GM18861 (cell line): ENCODE data around the gene BTN2A1.
"Not testable (repeated sequence)": the region's sequence is repeated elsewhere in the genome, so short reads cannot be mapped to it uniquely, and the experiment has no call there.

Source experiments
- ATAC-seq: cut with Tn5 transposase; IDR thresholded peaks from one replicate; pipeline ENCODE4 v1.9.1; 2021; ENCODE audit not compliant: unreplicated experiment

Gene BTN2A1

DNA sequence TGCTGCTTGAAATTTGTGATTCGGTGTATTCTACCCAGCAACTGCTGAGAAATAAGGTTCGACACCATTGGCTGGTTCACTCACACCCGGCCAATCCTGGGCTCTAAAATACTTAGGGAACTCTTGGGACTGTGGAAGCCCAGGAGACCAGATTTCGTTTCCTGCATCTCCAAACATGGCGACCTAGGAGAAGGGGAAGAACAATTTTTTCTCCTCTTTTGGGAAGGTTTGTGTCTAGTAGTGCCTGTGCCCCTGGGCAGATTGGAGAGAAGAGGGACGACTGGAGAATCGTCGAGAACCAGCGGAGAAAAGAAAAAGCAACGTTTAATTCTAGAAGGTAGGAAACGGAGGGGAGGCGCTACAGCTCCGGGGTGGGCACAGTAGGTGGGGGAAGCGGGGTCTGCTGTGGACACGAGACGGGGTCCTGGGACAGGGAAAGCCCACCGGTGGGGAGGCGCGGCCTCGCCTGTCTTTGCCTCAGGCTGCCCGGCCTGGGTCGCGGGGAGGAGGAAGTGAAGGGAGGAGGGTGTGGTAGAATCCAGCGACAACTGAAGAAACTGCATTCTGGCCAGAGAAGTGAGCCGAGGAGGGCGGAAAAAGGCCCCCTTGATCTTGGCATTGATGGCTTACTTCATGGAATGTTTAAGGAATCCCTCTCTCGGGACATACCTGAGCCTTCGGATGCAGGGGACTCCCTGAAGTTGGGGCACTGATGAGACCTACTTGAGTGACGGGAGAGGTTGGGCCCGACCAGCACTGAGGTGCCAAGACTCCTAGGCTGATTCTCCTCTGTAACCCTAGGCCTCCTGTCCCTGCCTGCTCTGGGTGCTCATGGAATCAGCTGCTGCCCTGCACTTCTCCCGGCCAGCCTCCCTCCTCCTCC, at the start of gene BTN2A1:
TSS of gene BTN2A1 (plus strand) at position 150 of the 883 bp plus-strand sequence. CDS start at position 832, 682 bp downstream.
- ATAC-seq: peak; percentile 93

DNA sequence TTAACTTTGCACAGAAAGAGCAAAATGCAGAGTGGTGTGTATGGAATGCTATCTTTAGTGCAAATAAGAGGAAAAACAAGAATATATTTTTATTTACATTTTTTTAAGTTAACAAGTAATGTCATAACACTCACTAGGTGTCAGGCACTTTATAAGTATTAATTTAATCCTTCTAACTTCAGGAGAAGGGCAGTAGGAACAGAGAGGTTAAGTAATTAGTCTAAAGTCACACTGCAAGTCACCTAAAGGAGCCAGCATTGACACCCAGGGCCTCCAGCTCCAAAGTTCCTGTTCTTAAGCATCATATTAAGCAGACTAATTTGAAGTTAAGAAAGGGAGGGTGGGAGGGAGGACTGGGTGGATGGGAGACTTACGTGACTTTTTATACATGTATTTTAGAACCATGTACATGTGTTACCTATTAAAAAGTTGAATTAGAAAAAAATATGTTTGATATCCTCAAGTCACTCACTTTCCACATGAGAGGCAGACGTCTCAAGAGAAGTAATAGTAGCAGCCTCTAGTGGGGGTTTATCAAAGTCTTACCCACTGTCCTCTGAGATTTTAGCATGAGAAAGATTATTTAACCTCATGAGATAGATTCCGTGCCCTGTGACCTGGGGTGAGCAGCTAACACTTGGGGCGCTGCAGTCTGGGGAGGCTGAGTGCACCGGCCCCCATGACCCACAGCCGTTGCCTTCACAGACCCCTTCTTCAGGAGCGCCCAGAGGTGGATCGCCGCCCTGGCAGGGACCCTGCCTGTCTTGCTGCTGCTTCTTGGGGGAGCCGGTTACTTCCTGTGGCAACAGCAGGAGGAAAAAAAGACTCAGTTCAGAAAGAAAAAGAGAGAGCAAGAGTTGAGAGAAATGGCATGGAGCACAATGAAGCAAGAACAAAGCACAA, 48.7 kb upstream of the BTN2A1 start:
- ATAC-seq: no peak

- no peak for ATAC-seq
These were observed 46.0 kb upstream of the BTN2A1 start for GRCh38 chr6:26411751-26412150.

- no peak for ATAC-seq
These were observed 45.5 kb upstream of the BTN2A1 start for GRCh38 chr6:26412228-26412627.

- no peak for ATAC-seq
These were observed 44.8 kb upstream of the BTN2A1 start for GRCh38 chr6:26412954-26413353.

DNA sequence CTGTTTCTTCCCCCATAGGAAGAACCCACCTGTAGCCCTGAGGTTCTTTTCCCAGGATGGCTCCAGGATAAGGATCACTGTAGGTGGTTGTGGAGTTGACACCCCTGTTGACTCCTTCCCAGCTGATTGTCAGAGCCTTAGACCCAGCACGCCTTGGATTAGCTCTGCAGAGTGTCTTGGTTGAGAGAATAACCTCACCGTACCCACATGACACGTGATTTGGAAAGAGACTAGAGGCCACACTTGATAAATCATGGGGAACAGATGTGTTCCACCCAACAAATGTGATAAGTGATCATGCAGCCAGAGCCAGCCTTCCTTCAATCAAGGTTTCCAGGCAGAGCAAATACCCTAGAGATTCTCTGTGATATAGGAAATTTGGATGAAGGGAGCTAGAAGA, 43.5 kb upstream of the BTN2A1 start:
- no peak for ATAC-seq

- ATAC-seq: no peak
These were observed 42.6 kb upstream of the BTN2A1 start for GRCh38 chr6:26415036-26415614.

DNA sequence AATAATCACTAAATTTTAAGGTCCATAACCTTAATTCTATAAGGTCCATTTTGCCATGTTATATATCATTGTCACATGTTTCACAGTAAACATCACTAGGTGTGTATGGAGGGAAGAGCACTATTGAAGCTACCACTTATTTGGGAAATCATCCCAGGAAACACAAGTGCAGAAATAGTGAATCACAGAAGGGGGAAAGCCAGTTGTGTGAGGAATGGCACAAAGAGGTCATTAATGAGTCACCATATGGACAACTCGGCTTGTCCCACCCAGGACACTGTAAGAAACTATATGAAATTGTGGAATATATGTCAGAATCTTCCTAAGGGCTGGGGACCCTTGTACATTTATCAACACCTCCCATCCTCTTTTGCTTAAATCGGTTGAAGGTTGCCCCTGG, 42.0 kb upstream of the BTN2A1 start:
- ATAC-seq: no peak

DNA sequence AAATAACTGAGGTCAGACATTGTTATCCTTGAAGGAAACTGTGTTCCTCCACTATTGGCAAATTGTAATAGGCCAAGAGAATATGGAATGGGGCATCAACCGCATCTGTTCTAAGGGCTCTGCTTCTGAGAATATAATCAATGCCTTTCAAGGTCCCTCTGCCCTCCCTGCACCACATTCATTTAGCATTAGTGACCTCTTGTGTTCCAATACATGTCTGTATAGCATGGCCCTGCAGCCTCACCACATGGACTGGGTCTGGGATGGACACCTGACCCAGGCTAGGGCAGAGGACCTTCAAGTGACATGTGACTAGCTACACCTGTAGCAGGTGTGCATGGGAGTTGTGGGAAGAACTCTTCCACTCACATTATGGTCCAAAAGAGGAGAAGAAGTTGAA, 41.5 kb upstream of the BTN2A1 start:
- ATAC-seq: no peak

DNA sequence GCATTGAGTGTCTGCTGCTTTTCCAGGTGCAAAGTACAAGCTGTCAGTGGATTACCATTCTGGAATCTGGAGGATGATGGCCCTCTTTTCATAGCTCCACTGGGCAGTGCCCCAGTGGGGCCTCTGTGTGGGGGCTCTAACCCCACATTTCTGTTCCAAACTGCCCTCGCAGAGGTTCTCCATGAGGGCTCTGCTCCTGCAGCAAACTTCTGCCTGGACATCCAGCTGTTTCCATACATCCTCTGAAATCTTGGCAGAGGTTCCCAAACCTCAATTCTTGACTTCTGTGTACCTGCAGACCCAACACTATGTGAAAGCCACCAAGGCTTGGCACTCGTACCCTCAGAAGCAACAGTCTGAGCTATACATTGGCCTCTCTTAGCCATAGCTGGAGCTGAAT, 39.7 kb upstream of the BTN2A1 start:
- not testable (repeated sequence) for ATAC-seq

- ATAC-seq: not testable (repeated sequence)
These were observed 39.0 kb upstream of the BTN2A1 start for GRCh38 chr6:26418795-26419194.

DNA sequence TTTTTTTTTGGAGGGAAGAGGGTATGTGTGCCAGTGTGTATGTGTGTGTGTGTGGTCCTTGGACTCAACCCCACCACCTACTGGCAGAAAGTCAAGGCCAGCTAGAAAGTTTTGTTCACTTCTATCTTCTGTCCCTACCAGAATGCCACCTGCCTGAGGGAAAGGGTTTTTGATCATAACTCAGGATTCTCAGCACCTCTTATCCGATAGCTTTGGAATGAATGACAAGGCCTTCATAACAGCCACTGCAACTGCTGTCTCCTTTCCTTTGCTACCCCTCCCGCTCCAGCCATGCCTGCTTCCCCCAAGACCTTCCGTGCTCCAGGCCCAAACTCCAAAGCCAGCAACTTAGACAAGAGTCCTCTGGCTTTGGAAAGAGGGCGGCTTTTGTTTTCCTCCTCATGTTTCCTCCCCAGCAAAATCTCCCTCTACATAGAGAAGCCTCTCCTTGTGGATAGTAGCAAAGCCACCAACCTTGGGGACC, 37.0 kb upstream of the BTN2A1 start:
- peak; percentile 9 for ATAC-seq

- ATAC-seq: peak; percentile 82
These were observed 36.3 kb upstream of the BTN2A1 start for GRCh38 chr6:26421259-26422144.

DNA sequence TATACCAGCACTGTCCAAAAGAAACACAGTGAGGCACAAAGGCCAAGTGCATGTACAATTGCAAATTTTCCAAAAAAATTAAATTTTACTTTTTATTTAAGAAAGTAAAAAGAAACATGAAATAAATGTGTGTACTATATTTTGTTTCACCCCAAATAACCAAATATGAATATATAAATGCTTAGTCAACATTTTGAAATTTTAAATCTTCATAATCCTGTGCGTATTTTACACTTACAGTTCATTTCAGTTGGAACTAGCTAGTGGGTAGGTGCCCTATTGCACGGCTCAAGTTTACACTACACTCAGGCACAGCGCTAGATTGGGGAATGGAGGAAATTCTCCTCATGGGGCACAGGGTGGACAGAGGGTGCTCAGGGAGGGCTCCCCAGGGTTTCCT, 35.4 kb upstream of the BTN2A1 start:
- ATAC-seq: no peak

DNA sequence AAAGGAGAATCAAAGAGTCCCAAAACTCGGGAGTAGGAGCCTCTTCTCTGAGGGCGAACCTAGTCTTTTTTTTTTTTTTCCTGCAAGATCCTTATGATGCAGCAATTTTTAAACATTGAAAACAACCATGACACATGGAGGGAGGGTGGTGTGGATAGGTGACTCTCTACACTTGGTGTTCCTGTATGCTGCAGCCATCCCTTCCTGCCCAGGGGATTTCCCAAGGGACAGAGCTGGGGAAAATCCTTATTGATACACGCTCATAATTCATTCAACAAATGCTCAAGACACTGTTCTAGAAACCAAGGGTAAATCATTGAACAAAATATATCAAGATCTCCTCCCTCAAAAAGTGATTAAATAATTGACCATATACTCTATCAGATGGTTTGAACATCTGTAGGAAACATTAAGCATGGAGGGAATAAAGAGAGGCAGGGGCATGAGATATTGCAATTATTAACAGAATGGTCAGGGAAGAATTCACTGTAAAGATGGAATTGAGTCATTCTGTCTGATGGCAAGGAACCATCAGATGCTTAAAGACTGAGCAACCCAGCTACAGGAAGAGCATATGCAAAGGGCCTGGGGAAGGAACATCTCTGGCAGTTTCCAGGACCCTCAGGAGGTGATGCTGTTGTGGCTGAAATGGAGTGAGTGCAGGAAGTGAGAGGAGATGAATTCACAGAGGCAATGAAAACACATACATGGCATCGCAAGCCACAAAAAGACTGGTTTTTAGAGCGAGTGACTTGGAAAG, 30.9 kb upstream of the BTN2A1 start:
- ATAC-seq: no peak

GRCh38 chr6:26427451-26427809, 30.3 kb upstream of the BTN2A1 start:
- no peak for ATAC-seq

DNA sequence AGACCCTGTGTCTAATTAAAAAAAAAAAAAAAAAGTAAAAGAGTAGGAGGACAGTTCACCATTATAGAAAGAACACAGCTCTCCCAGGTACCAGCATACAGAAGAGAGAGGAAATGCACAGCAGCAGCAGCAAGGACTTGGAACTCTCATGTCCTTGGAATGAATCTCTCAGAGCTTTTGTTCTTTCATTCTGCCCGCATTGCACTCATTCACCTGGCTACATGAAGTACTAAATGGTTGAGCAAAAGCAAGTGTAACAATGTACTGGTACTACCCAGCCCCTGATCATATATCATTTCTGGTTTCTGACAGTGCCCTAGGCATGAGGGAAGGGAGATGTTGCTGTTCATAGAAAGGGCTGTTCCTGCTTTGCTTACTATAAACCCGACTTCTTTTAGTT, 29.5 kb upstream of the BTN2A1 start:
- no peak for ATAC-seq

DNA sequence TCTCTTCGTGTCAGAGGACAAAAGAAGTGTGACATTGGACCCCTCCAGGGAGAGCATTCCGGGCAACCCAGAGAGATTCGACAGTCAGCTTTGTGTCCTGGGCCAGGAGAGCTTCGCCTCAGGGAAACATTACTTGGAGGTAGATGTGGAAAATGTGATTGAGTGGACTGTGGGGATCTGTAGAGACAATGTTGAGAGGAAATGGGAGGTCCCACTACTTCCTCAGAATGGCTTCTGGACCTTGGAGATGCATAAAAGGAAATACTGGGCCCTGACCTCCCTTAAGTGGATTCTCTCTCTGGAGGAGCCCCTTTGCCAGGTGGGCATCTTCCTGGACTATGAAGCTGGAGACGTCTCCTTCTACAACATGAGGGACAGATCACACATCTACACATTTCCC, 27.0 kb upstream of the BTN2A1 start:
- no peak for ATAC-seq

- no peak for ATAC-seq
These were observed 26.2 kb upstream of the BTN2A1 start for GRCh38 chr6:26431258-26432172.
